GM18861 (cell line): Measurements from ENCODE around the gene IRGC.

ENCODE experiments used
- ATAC-seq: cut with Tn5 transposase; IDR thresholded peaks from one replicate; pipeline ENCODE4 v1.9.1; 2021; ENCODE audit not compliant: unreplicated experiment

The IRGC gene

GRCh38 chr19:43723588-43723987 is 7.7 kb downstream of the IRGC start:
- no peak for ATAC-seq

GRCh38 chr19:43724896-43725295 is 9.0 kb downstream of the IRGC start:
- no peak for ATAC-seq

GRCh38 chr19:43725468-43725867 is 9.6 kb downstream of the IRGC start:
- peak; percentile 45 for ATAC-seq

- no peak for ATAC-seq
Measured at GRCh38 chr19:43726736-43727592, 11.1 kb downstream of the IRGC start.

GRCh38 chr19:43727593-43727853 is 11.6 kb downstream of the IRGC start:
- ATAC-seq: no peak

- no peak for ATAC-seq
Measured at GRCh38 chr19:43729919-43730318, 14.0 kb downstream of the IRGC start.

GRCh38 chr19:43731346-43731745 is 15.5 kb downstream of the IRGC start:
- ATAC-seq: no peak

GRCh38 chr19:43731846-43732245 is 16.0 kb downstream of the IRGC start:
- no peak for ATAC-seq

GRCh38 chr19:43735013-43735412 is 19.1 kb downstream of the IRGC start:
- ATAC-seq: no peak

GRCh38 chr19:43735957-43736356 is 20.1 kb downstream of the IRGC start:
- ATAC-seq: no peak

- no peak for ATAC-seq
Measured at GRCh38 chr19:43738780-43739211, 22.9 kb downstream of the IRGC start.

GRCh38 chr19:43739439-43740235 is 23.8 kb downstream of the IRGC start:
- no peak for ATAC-seq

GRCh38 chr19:43741075-43741825 is 25.4 kb downstream of the IRGC start:
- no peak for ATAC-seq

- ATAC-seq: no peak
Measured at GRCh38 chr19:43743059-43743458, 27.2 kb downstream of the IRGC start.

GRCh38 chr19:43747557-43748204 is 31.8 kb downstream of the IRGC start:
- no peak for ATAC-seq

GRCh38 chr19:43748205-43748594 is 32.3 kb downstream of the IRGC start:
- ATAC-seq: no peak

GRCh38 chr19:43748685-43749084 is 32.8 kb downstream of the IRGC start:
- ATAC-seq: no peak

GRCh38 chr19:43749152-43749551 is 33.3 kb downstream of the IRGC start:
- ATAC-seq: no peak

GRCh38 chr19:43749898-43750297 is 34.0 kb downstream of the IRGC start:
- no peak for ATAC-seq

- ATAC-seq: no peak
Measured at GRCh38 chr19:43751466-43752220, 35.8 kb downstream of the IRGC start.
